ENCODE results near the gene SLC39A6. TPM values are rescaled to one million over a fixed set of nuclear protein-coding genes. Genes with fewer than 3 reads are reported as not detected.

SLC39A6 gene
- total and polyA plus RNA-seq, 2 of the 13 experiments (the other 11 are each of a cell fraction or from before 2014, with no cell fraction given), result 41.7 to 59.2 TPM

DNA sequence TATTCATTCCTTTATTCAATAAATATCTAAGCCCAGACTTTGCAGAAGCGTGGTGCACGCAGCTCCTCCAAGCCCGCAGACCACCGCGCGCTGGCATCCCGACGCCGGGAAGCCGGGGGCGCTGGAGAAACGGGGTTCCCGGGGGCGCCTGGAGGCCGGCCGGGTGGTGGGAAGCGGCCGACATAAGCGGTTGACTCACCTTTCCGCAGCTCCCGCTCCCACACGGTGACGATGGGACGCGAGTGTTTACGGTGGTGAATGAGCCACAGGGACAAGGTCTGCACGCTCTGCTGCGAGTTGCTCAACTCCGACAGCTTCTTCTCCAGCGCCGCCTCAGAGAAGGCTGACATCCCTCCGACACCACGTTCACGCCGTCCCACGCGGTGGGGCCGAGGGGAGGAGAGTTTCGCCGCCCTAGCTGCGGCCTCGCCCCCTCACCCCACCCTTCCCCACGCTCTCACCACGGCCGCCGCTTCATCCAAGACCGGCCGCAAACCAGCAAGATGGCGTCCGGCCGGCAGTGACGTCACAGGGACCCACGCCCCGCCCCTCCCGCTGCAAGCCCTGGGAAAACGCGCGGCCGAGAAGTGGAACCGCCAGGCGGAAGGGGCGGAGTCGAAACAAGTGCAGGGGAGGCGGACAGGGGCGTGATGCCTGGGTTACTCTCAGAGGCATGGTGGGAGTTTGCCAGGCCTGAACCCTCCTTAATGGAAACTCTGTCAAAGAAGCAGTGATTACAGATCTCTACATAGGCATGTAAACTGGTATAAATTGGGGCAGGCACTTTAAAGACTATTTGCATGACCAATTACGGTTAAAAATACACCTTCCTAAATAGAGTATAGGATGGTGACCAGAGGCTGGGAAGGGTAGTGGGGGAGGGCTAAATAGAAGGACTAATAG is 61.8 kb downstream of the SLC39A6 start, which contains the start of gene RPRD1A (continued):
- TF ChIP-seq ZNF496 (CRISPR knock-in tag; IDR thresholded peaks at IDR 0.05; ENCODE audit: insufficient replicate concordance), result no peak
- TF ChIP-seq MLLT10 (CRISPR knock-in tag; IDR thresholded peaks at IDR 0.05), result no peak
- TF ChIP-seq ZNF776 (CRISPR knock-in tag; IDR thresholded peaks at IDR 0.05), result no peak
- TF ChIP-seq RCOR2 (CRISPR knock-in tag; IDR thresholded peaks at IDR 0.05), result no peak
- TF ChIP-seq, protein P1, sequence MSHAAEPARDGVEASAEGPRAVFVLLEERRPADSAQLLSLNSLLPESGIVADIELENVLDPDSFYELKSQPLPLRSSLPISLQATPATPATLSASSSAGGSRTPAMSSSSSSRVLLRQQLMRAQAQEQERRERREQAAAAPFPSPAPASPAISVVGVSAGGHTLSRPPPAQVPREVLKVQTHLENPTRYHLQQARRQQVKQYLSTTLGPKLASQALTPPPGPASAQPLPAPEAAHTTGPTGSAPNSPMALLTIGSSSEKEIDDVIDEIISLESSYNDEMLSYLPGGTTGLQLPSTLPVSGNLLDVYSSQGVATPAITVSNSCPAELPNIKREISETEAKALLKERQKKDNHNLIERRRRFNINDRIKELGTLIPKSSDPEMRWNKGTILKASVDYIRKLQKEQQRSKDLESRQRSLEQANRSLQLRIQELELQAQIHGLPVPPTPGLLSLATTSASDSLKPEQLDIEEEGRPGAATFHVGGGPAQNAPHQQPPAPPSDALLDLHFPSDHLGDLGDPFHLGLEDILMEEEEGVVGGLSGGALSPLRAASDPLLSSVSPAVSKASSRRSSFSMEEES (CRISPR knock-in tag; IDR thresholded peaks at IDR 0.05), result no peak
- TF ChIP-seq PPARG (CRISPR knock-in tag; conservative IDR thresholded peaks at IDR 0.05), result no peak
- TF ChIP-seq TBP (CRISPR knock-in tag; IDR thresholded peaks at IDR 0.05), result no peak
- TF ChIP-seq HNRNPH1 (optimal IDR thresholded peaks at IDR 0.05; ENCODE audit: low read depth, low read length), result no peak
- no peak for TF ChIP-seq MATR3 (CRISPR knock-in tag; IDR thresholded peaks at IDR 0.05)
- peak; percentile 47; the same call in 1 of the 2 replicates for TF ChIP-seq ZNF710 (CRISPR knock-in tag; IDR thresholded peaks at IDR 0.05; ENCODE audit: borderline replicate concordance)
- TF ChIP-seq FOXK1 (CRISPR knock-in tag; IDR thresholded peaks at IDR 0.05; ENCODE audit: borderline replicate concordance, low read depth), result 0 out of 2 replicates have a peak, but pooled peaks have one; percentile 46
- TF ChIP-seq ZKSCAN5 (CRISPR knock-in tag; IDR thresholded peaks at IDR 0.05), result no peak
- TF ChIP-seq, protein P2, sequence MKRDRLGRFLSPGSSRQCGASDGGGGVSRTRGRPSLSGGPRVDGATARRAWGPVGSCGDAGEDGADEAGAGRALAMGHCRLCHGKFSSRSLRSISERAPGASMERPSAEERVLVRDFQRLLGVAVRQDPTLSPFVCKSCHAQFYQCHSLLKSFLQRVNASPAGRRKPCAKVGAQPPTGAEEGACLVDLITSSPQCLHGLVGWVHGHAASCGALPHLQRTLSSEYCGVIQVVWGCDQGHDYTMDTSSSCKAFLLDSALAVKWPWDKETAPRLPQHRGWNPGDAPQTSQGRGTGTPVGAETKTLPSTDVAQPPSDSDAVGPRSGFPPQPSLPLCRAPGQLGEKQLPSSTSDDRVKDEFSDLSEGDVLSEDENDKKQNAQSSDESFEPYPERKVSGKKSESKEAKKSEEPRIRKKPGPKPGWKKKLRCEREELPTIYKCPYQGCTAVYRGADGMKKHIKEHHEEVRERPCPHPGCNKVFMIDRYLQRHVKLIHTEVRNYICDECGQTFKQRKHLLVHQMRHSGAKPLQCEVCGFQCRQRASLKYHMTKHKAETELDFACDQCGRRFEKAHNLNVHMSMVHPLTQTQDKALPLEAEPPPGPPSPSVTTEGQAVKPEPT (CRISPR knock-in tag; IDR thresholded peaks at IDR 0.05; ENCODE audit: low read depth), result no peak
- TF ChIP-seq WIZ (CRISPR knock-in tag; IDR thresholded peaks at IDR 0.05), result peak; percentile 86; the same call in 1 of the 2 replicates
- TF ChIP-seq, protein P3, sequence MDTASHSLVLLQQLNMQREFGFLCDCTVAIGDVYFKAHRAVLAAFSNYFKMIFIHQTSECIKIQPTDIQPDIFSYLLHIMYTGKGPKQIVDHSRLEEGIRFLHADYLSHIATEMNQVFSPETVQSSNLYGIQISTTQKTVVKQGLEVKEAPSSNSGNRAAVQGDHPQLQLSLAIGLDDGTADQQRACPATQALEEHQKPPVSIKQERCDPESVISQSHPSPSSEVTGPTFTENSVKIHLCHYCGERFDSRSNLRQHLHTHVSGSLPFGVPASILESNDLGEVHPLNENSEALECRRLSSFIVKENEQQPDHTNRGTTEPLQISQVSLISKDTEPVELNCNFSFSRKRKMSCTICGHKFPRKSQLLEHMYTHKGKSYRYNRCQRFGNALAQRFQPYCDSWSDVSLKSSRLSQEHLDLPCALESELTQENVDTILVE (CRISPR knock-in tag; IDR thresholded peaks at IDR 0.05), result peak; percentile 54; the same call in 1 of the 2 replicates
- peak; percentile 53; the same call in 1 of the 2 replicates for TF ChIP-seq ZNF768 (CRISPR knock-in tag; IDR thresholded peaks at IDR 0.05)
- TF ChIP-seq, protein P4, sequence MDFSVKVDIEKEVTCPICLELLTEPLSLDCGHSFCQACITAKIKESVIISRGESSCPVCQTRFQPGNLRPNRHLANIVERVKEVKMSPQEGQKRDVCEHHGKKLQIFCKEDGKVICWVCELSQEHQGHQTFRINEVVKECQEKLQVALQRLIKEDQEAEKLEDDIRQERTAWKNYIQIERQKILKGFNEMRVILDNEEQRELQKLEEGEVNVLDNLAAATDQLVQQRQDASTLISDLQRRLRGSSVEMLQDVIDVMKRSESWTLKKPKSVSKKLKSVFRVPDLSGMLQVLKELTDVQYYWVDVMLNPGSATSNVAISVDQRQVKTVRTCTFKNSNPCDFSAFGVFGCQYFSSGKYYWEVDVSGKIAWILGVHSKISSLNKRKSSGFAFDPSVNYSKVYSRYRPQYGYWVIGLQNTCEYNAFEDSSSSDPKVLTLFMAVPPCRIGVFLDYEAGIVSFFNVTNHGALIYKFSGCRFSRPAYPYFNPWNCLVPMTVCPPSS (IDR thresholded peaks at IDR 0.05), result no peak
- TF ChIP-seq ELK4 (CRISPR knock-in tag; IDR thresholded peaks at IDR 0.05; ENCODE audit: borderline replicate concordance), result no peak
